K562 (cell line): Measurements from ENCODE around the gene OR10D3. TPM values are rescaled to one million over a fixed set of nuclear protein-coding genes. Genes with fewer than 3 reads are reported as not detected.

Source experiments
- ATAC-seq: fragments of 200-7000 bp; cut with Tn5 transposase; 3 replicates; pipeline ENCODE4 v1.9.1; 2020; ENCODE audit warnings: moderate library complexity
- BruUV-seq: library from RNA; stranded (reverse); fragments of 400-500 nt; replicated peaks from 2 replicates; lab custom pipeline; 2021; lab: Mats Ljungman, UMichigan
- CTCF ChIA-PET: fragments of 300-600 bp; formaldehyde crosslinking; extraction: SDS; loops from one replicate; lab custom pipeline; 2021; ENCODE audit warnings: low intra/inter-chr PET ratio; lab: Yijun Ruan, JAX
- POLR2A ChIA-PET: fragments of 300-600, 350-650 bp; sonication (Branson Sonifier 250); formaldehyde crosslinking; extraction: SDS; loops from one replicate; lab custom pipeline; 2021; ENCODE audit warnings: antibody characterized with exemption, inconsistent platforms; lab: Yijun Ruan, JAX
- DNase-seq, 4 experiments: peaks; one replicate each; pipeline versions ENCODE4 v3.0.0 to v3.0.0-alpha.2; 2011 to 2018; ENCODE audit warnings: low spot score in 3 of 4, mixed read lengths in 3 of 4; ENCODE audit errors: extremely low read depth in 1 of 4
- FAIRE-seq: peaks from 2 replicates; lab custom pipeline; 2011; peaks lifted over from hg19 to GRCh38; lab: Jason Lieb, UNC
- H2AFZ ChIP-seq: 2 replicates; pipeline ENCODE4 v1.6.0; 2011; ENCODE audit warnings: low read depth, low read length, control low read depth, inconsistent platforms
- H3K27ac ChIP-seq: fragments of 200-600 bp; 3 replicates; pipeline ENCODE4 v1.8.0; 2011; ENCODE audit warnings: low read depth, mild to moderate bottlenecking, control low read depth, inconsistent platforms, low read length, moderate library complexity, mixed read lengths; ENCODE audit errors: extremely low read depth
- H3K27me3 ChIP-seq, 2 experiments: fragments of 300-600 bp in 1 of 2; 2 replicates in 1 of 2; 3 replicates in 1 of 2; pipeline versions ENCODE4 v1.6.0 to v1.8.0; 2011; ENCODE audit warnings: inconsistent platforms in 2 of 2, low read length in 2 of 2, mild to moderate bottlenecking in 1 of 2, mixed read lengths in 1 of 2, moderate library complexity in 1 of 2; ENCODE audit not compliant: control insufficient read depth in 2 of 2, insufficient read depth in 2 of 2
- H3K36me3 ChIP-seq: fragments of 300-600 bp; 3 replicates; pipeline ENCODE4 v1.8.0; 2011; ENCODE audit warnings: mild to moderate bottlenecking, low read length, inconsistent platforms; ENCODE audit not compliant: control insufficient read depth, insufficient read depth
- H3K4me1 ChIP-seq, 2 experiments: fragments of 200-600 bp in 1 of 2; replicated peaks in 1 of 2; 2 replicates in 1 of 2; 3 replicates in 1 of 2; pipeline versions ENCODE4 v1.5.1 to v1.8.0; 2011; ENCODE audit warnings: inconsistent platforms in 2 of 2, low read length in 2 of 2, mild to moderate bottlenecking in 1 of 2, mixed read lengths in 1 of 2, moderate library complexity in 1 of 2; ENCODE audit not compliant: control insufficient read depth in 2 of 2, insufficient read depth in 2 of 2
- H3K4me2 ChIP-seq: 2 replicates; pipeline ENCODE4 v1.6.1; 2011; ENCODE audit warnings: low read length, control low read depth, inconsistent platforms, mixed read lengths; ENCODE audit not compliant: insufficient read depth
- H3K4me3 ChIP-seq: fragments of 200-600 bp; sonication (generic), shearing (Covaris generic); 2 replicates; pipeline ENCODE4 v1.5.1; 2016; ENCODE audit warnings: control low read depth, inconsistent platforms
- H3K79me2 ChIP-seq: fragments of 200-600 bp; 3 replicates; pipeline ENCODE4 v1.8.0; 2011; ENCODE audit warnings: low read length, inconsistent platforms; ENCODE audit not compliant: control insufficient read depth, insufficient read depth
- H3K9ac ChIP-seq, 2 experiments: 2 replicates each; pipeline versions ENCODE4 v1.6.0 to v1.6.1; 2011; ENCODE audit warnings: low read depth in 2 of 2, low read length in 2 of 2, control low read depth in 1 of 2, inconsistent platforms in 1 of 2, mild to moderate bottlenecking in 1 of 2, mixed read lengths in 1 of 2; ENCODE audit not compliant: insufficient read depth in 1 of 2
- H3K9me1 ChIP-seq: one replicate; pipeline ENCODE4 v1.6.0; 2011; ENCODE audit warnings: inconsistent platforms, mild to moderate bottlenecking, low read length, moderate library complexity; ENCODE audit not compliant: control insufficient read depth, insufficient read depth
- H3K9me3 ChIP-seq: replicated peaks from 2 replicates; pipeline ENCODE4 v1.5.1; 2011; ENCODE audit warnings: low read depth, low read length, inconsistent platforms; ENCODE audit not compliant: control insufficient read depth, insufficient read depth
- H4K20me1 ChIP-seq: replicated peaks from 2 replicates; pipeline ENCODE4 v1.6.1; 2011; ENCODE audit warnings: low read length, inconsistent platforms, mixed read lengths; ENCODE audit not compliant: control insufficient read depth, insufficient read depth
- CREBBP ChIP-seq: IDR thresholded peaks from one replicate; pipeline ENCODE4 v1.6.1; 2012; ENCODE audit warnings: low read depth, mild to moderate bottlenecking, control low read depth, inconsistent platforms, low read length
- POLR2H ChIP-seq: IDR thresholded peaks from 2 replicates; pipeline ENCODE4 v1.6.1; 2016; ENCODE audit warnings: missing genetic modification characterization, low read depth, mild to moderate bottlenecking, control low read depth, missing compliant biosample characterization, moderate library complexity
- TBP ChIP-seq: optimal IDR thresholded peaks from 2 replicates; pipeline ENCODE3; 2011; ENCODE audit warnings: low read depth, low read length, improper control_type of control experiment
- whole genome bisulfite sequencing: fragments of 100-300 bp; shearing (Covaris generic); methylation state at CpG from one replicate; pipeline ENCODE4 v1.1.6; 2016; ENCODE audit warnings: low coverage, mixed read lengths; ENCODE audit not compliant: insufficient coverage; ENCODE audit errors: missing lambda C conversion rate; 5-methylcytosine and 5-hydroxymethylcytosine counted together
- in situ Hi-C: fragments of 300-500 bp; cut with MboI; formaldehyde crosslinking; loops from 4 replicates; pipeline ENCODE4 v1.15.0; 2018; ENCODE audit warnings: inconsistent platforms, mixed read lengths
- intact Hi-C: fragments of 100-400 bp; cut with micrococcal nuclease; formaldehyde crosslinking; loops from 2 replicates; pipeline ENCODE4 v1.14.2; 2022
- polyA plus RNA-seq, 8 experiments: library from polyadenylated mRNA; depleted of rRNA in 4 of 8; stranded (reverse) in 5 of 8; unstranded in 3 of 8; fragments of >200 nt; fragmentation: Nextera tagmentation in 2 of 8; fragmentation: Illumina TruSeq in 1 of 8; extraction: Ambion mirVana in 2 of 8; extraction: Trizol in 1 of 8; gene quantifications; 2 replicates each; pipeline versions ENCODE4 v1.2.1 to v1.2.3, GENCODE V29; 2011 to 2014; ENCODE audit warnings: inconsistent platforms in 1 of 8, missing spikeins in 1 of 8
- total RNA-seq, 7 experiments: library from RNA; depleted of rRNA in 6 of 7; stranded (reverse); fragments of >200 nt in 6 of 7; fragmentation: Illumina TruSeq in 2 of 7; extraction: Trizol in 2 of 7; gene quantifications; 2 replicates each; pipeline versions ENCODE4 v1.2.1 to v1.2.3, GENCODE V29; 2011 to 2021; ENCODE audit warnings: low replicate concordance in 1 of 7
- TF ChIP-seq, protein P1 (sequence below): fragments of 250-450 bp; sonication (Bioruptor Pico); IDR thresholded peaks from 2 replicates; pipeline ENCODE4 v1.4.0; 2020; ENCODE audit warnings: mild to moderate bottlenecking, moderate library complexity, borderline replicate concordance

The OR10D3 gene
- total and polyA plus RNA-seq, 9 of the 15 experiments (the other 6 are each of a cell fraction or from before 2014, with no cell fraction given): 0.07 to 2.9 (median 0.80) TPM; not detected in 1

- ChIA-PET CTCF (no interaction called here), POLR2A (interaction anchor here (1.6 kb wide), 1 partner anchor 11 kb away, joined by 3 read pairs; no protein-coding TSS in a partner anchor)
- no TSS peak for BruUV-seq
- H3K9ac ChIP-seq: no peak overlapping the region
- H3K27me3 ChIP-seq: no peaks in the 10 kb centered on the region
- no peak for FAIRE-seq
- peaks cover 33% of the 10 kb centered on the region for H3K79me2 ChIP-seq
- H4K20me1 ChIP-seq: no peaks in the 10 kb centered on the region
- no peak overlapping the region for H3K4me2 ChIP-seq
- no peaks in the 10 kb centered on the region for H3K9me3 ChIP-seq
- H3K4me1 ChIP-seq: peaks cover 0 to 3% of the 10 kb centered on the region in 2 experiments; a peak in 2 of 5 replicates
- no peak overlapping the region for H3K27ac ChIP-seq
- 76% methylated on average over 1 of the region's 1 CpG for WGBS
- no peaks in the 10 kb centered on the region for H3K9me1 ChIP-seq
- H3K36me3 ChIP-seq: peaks cover 12% of the 10 kb centered on the region
- no peak for DNase-seq
- intact Hi-C loops (no loop called here), in situ Hi-C loops (no loop called here)
- H2AFZ ChIP-seq: no peak overlapping the region
- TF ChIP-seq CREBBP (no peak), POLR2H (tag) (0 out of 2 replicates have a peak, but pooled peaks have one; percentile 33), TBP (no peak)
- TF ChIP-seq, protein P1, sequence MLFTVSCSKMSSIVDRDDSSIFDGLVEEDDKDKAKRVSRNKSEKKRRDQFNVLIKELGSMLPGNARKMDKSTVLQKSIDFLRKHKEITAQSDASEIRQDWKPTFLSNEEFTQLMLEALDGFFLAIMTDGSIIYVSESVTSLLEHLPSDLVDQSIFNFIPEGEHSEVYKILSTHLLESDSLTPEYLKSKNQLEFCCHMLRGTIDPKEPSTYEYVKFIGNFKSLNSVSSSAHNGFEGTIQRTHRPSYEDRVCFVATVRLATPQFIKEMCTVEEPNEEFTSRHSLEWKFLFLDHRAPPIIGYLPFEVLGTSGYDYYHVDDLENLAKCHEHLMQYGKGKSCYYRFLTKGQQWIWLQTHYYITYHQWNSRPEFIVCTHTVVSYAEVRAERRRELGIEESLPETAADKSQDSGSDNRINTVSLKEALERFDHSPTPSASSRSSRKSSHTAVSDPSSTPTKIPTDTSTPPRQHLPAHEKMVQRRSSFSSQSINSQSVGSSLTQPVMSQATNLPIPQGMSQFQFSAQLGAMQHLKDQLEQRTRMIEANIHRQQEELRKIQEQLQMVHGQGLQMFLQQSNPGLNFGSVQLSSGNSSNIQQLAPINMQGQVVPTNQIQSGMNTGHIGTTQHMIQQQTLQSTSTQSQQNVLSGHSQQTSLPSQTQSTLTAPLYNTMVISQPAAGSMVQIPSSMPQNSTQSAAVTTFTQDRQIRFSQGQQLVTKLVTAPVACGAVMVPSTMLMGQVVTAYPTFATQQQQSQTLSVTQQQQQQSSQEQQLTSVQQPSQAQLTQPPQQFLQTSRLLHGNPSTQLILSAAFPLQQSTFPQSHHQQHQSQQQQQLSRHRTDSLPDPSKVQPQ: no peak
- no peak overlapping the region for H3K4me3 ChIP-seq
- ATAC-seq: no peak
Observed at GRCh38 chr11:124179310-124179709, 3.8 kb upstream of the OR10D3 start.
